Measurements from ENCODE around the gene BTG2.
A peak's percentile ranks its signal among the peaks of the same experiment; 100 is the strongest.

Gene BTG2

DNA sequence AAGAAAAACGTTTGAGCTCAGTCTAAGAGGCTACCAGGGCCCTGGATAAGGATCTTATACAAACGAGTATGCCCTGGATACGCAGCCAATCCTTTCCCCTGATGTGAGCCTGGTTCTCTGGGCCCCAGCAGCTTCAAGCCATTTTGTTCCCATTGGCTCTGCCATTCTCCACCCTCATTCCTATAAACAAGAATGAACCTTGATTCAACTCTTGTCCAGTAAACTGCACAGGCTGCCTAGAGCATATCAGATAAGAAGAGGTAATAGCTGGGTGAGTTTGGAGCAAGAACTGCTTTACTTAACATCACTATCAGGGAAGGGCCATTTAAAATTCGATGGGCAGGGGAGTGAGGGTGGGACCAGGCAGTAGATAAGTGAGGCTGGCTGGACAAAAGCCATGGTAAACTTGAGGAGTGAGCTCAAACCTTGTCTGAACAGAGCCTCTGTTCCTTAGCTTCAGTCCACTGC is 11.3 kb downstream of the BTG2 start:
- no peaks in the 10 kb centered on the region for H3K9me2 ChIP-seq (replicated peaks; ENCODE audit: low read depth, low read length)
- TF ChIP-seq EZH2phosphoT487 (IDR thresholded peaks at IDR 0.05; ENCODE audit: borderline replicate concordance), result no peak
- TF ChIP-seq, protein P1, sequence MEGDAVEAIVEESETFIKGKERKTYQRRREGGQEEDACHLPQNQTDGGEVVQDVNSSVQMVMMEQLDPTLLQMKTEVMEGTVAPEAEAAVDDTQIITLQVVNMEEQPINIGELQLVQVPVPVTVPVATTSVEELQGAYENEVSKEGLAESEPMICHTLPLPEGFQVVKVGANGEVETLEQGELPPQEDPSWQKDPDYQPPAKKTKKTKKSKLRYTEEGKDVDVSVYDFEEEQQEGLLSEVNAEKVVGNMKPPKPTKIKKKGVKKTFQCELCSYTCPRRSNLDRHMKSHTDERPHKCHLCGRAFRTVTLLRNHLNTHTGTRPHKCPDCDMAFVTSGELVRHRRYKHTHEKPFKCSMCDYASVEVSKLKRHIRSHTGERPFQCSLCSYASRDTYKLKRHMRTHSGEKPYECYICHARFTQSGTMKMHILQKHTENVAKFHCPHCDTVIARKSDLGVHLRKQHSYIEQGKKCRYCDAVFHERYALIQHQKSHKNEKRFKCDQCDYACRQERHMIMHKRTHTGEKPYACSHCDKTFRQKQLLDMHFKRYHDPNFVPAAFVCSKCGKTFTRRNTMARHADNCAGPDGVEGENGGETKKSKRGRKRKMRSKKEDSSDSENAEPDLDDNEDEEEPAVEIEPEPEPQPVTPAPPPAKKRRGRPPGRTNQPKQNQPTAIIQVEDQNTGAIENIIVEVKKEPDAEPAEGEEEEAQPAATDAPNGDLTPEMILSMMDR (conservative IDR thresholded peaks at IDR 0.05; ENCODE audit: low read length), result no peak
- peaks cover 17% of the 10 kb centered on the region for H3K79me2 ChIP-seq (ENCODE audit: insufficient read depth, low read length)
- peak overlapping the region; percentile 50 for H3K9ac ChIP-seq (ENCODE audit: low read depth, low read length, poor library complexity, severe bottlenecking)
- peaks cover 20% of the 10 kb centered on the region for H3F3A ChIP-seq (ENCODE audit: low read depth)
- peak overlapping the region; percentile 2 for H3K4me2 ChIP-seq (ENCODE audit: low read depth, low read length, poor library complexity, severe bottlenecking)
- H2AFZ ChIP-seq (ENCODE audit: low read length), result no peak overlapping the region
- H3K9me3 ChIP-seq (ENCODE audit: insufficient read depth, low read depth, low read length), result no peaks in the 10 kb centered on the region
- H3K36me3 ChIP-seq (ENCODE audit: insufficient read depth, low read length), result no peaks in the 10 kb centered on the region
- no peak overlapping the region for H3K4me3 ChIP-seq (ENCODE audit: low read length, poor library complexity, severe bottlenecking)
- H3K27me3 ChIP-seq (ENCODE audit: insufficient read depth, low read length, poor library complexity, severe bottlenecking), result no peaks in the 10 kb centered on the region
- peaks cover 69% of the 10 kb centered on the region for H3K4me1 ChIP-seq (ENCODE audit: insufficient read depth, low read length, poor library complexity, severe bottlenecking)
- H4K20me1 ChIP-seq (ENCODE audit: insufficient read depth, low read length, poor library complexity, severe bottlenecking), result no peaks in the 10 kb centered on the region

DNA sequence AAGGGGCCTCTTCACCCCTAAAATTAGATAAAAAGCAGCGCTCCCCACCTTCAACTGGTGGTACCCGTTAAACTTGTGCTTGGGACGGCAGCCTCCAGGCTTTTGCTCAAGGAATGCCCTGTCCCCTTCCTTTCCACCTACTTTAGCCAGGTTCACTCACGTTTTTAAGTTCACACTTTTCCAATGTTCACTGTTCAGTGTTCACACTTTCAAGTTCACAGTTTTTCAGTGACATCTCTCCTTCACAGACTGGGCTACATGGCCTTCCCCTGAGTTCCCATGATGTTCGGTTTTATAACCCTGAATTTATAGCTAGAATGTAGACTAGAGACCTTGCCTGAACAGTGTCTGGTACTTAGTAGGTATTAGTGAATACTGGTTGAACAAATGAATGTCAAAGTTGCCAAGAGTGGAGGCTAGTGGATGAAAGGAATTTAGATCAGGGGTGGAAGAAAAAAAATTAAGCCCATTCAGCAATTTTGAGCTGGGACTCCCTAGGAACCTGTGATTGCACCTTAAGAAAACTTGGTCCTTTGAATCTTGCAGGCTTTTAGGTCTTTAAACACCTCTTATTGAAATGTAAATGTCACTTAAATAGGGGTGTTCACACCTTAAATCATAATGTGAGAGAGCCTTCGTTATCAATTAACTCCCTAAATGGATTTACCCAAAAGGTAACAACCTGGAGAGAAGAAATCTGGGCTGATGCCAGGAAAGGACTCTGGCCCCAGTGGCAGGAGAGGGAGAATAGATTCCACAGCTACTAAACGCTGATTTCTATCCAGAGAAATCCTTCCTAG is 12.3 kb downstream of the BTG2 start:
- Histone ChIP-seq H3K36me3 (ENCODE audit: insufficient read depth, low read length) (no peaks in the 10 kb centered on the region), H3K79me2 (ENCODE audit: insufficient read depth, low read length) (peaks cover 11% of the 10 kb centered on the region; the same call in 1 of the 2 replicates), H3K9me2 (replicated peaks; ENCODE audit: low read depth, low read length) (no peaks in the 10 kb centered on the region), H3K9me3 (ENCODE audit: insufficient read depth, low read depth, low read length) (no peaks in the 10 kb centered on the region), H4K20me1 (ENCODE audit: insufficient read depth, low read length, poor library complexity, severe bottlenecking) (no peaks in the 10 kb centered on the region), H2AFZ (ENCODE audit: low read length) (no peak overlapping the region), H3K9ac (ENCODE audit: low read depth, low read length, poor library complexity, severe bottlenecking) (peak overlapping the region; percentile 50), H3K4me3 (ENCODE audit: low read length, poor library complexity, severe bottlenecking) (no peak overlapping the region), H3K4me1 (ENCODE audit: insufficient read depth, low read length, poor library complexity, severe bottlenecking) (peaks cover 74% of the 10 kb centered on the region), H3F3A (ENCODE audit: low read depth) (peaks cover 20% of the 10 kb centered on the region), H3K27me3 (ENCODE audit: insufficient read depth, low read length, poor library complexity, severe bottlenecking) (no peaks in the 10 kb centered on the region), H3K4me2 (ENCODE audit: low read depth, low read length, poor library complexity, severe bottlenecking) (peak overlapping the region; percentile 2)
- TF ChIP-seq, protein P1 (conservative IDR thresholded peaks at IDR 0.05; ENCODE audit: low read length), result no peak
- TF ChIP-seq EZH2phosphoT487 (IDR thresholded peaks at IDR 0.05; ENCODE audit: borderline replicate concordance), result no peak

DNA sequence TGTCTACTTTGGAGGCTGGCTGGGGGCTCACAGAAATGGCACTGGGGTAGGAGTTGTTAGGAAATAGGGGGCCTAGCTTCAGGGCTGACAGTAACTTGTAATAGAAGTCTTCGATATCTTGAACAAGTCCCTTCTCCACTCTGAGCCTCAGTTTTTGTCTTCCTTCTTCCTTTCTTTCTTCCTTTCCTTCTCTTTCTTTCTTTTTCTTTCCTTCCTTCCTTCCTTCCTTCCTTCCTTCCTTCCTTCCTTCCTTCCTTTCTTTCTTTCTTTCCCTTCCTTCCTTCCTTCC is 12.9 kb downstream of the BTG2 start:
- Histone ChIP-seq H3F3A (ENCODE audit: low read depth) (peaks cover 17% of the 10 kb centered on the region), H3K4me1 (ENCODE audit: insufficient read depth, low read length, poor library complexity, severe bottlenecking) (peaks cover 75% of the 10 kb centered on the region), H3K9ac (ENCODE audit: low read depth, low read length, poor library complexity, severe bottlenecking) (peak overlapping the region; percentile 29), H3K4me3 (ENCODE audit: low read length, poor library complexity, severe bottlenecking) (no peak overlapping the region), H3K9me2 (replicated peaks; ENCODE audit: low read depth, low read length) (no peaks in the 10 kb centered on the region), H3K79me2 (ENCODE audit: insufficient read depth, low read length) (peaks cover 16% of the 10 kb centered on the region), H4K20me1 (ENCODE audit: insufficient read depth, low read length, poor library complexity, severe bottlenecking) (no peaks in the 10 kb centered on the region), H3K4me2 (ENCODE audit: low read depth, low read length, poor library complexity, severe bottlenecking) (no peak overlapping the region), H3K27me3 (ENCODE audit: insufficient read depth, low read length, poor library complexity, severe bottlenecking) (no peaks in the 10 kb centered on the region), H2AFZ (ENCODE audit: low read length) (no peak overlapping the region), H3K36me3 (ENCODE audit: insufficient read depth, low read length) (no peaks in the 10 kb centered on the region), H3K9me3 (ENCODE audit: insufficient read depth, low read depth, low read length) (no peaks in the 10 kb centered on the region)
- TF ChIP-seq EZH2phosphoT487 (IDR thresholded peaks at IDR 0.05; ENCODE audit: borderline replicate concordance), result no peak
- TF ChIP-seq, protein P1 (conservative IDR thresholded peaks at IDR 0.05; ENCODE audit: low read length), result no peak

All from Loucy (cell line).